GM12872 (cell line): ENCODE results near the gene RNF17.

Experiments
- CTCF ChIP-seq: IDR thresholded peaks from 3 replicates; pipeline ENCODE4 v1.5.1; 2011; ENCODE audit warnings: low read depth, mild to moderate bottlenecking, low read length, moderate library complexity; ENCODE audit not compliant: insufficient read depth

RNF17 gene

DNA sequence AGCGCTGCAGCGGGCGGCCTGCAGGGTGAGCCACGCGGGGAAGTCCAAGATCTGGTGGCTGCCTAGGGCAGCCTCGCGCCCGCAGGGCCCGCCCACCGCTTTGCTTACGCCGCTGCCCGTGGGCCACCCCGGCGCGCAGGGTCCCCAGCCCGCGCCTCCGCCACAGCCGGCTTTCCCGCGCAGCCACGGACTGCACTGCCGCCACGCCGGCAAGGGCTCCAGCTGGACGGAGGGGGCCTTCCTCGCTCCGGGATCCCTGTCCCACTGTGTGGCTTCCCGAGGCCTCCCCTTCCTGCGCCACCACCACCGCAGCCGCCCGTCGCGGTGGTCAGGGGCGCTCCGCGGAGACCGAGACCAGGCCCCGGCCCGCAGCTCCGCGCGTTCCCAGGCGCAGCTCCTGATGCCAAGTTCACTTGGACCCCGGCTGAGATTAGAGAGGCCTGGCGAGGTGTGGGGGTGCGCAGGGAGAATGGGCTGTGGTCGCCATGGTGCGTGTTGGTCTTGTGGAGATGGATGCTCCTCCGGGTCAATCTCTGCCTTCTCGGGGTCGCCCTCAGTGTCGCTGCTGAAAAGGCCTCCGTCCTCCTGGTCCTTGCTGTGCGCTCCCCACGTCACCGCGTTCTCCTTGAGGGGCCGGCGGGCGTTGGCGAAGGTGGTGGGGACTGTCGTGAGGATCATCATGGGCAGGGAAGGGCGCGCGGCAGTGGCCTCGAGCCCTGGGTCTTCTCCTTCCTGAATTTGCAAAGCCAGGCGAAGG is 17.9 kb upstream of the RNF17 start:
- no peak for TF ChIP-seq CTCF

DNA sequence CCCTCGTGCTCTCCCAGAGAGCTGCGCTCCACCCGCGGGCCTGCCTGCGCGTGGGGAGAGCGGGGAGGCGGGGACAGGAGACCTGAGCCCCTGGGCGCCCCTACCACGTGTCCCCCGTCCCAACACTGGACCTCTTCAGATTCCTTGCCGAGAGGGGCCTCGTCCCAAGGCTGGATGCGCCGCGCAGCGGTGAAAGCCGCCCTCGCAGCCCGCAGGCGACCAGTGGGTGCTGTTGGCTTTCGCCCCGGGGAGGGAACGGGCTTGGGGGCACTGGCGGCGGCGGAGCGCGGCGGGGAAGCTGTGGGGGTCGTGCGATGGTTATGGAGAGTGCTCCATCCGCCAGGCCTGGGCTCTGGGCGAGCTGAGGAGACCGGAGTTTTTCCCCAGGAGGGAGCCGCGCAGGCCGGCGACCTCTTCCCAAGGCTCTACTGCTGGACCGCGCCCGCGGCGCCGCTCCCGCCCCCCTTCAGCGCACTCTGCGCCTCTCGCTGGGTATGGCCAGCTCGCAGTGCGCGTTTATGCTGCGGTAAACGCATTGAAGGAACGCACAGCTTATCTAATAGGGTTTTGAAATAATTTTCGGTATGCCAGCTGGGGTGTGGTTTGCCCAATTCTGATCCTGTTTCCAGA is 17.2 kb upstream of the RNF17 start:
- no peak for TF ChIP-seq CTCF

DNA sequence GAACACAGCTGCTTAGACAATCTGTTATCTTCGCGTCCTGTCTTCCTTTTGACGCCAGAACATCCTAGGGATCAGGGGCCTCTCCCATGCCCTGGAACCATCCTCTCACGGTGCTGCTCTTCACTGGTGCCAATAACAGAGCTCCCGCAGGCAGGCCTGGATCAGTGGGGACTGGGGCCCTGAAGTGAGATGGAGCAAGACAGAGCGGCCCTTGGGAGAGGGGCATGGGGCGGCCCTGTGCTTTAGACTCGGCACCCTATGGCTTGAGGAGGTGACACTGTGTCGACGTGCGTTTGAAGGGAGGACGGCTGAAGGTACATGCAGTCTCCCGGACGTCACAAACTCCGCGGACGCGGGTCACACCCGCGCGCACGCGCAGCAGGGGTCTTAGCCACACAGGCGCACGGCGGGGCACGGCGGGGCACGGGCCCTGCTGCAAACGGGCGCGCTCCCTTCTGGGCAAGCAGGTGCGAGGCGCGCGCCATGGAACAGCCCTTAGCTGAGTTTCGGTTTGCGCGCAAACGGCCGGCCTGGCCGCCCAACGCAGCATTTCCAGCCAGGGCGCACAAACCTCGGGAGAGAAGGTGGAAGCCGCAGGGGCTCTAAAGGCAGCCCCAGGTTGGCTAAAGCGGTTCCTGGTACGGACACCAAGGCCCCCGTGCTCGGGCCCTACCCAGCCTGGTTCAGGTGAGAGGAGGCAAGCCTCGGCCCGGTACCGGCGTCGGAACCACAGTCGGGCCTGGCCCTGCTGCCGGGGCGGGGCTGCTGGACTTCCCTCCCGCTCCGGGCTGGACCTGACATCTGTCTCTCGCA is 16.5 kb upstream of the RNF17 start:
- no peak for TF ChIP-seq CTCF

DNA sequence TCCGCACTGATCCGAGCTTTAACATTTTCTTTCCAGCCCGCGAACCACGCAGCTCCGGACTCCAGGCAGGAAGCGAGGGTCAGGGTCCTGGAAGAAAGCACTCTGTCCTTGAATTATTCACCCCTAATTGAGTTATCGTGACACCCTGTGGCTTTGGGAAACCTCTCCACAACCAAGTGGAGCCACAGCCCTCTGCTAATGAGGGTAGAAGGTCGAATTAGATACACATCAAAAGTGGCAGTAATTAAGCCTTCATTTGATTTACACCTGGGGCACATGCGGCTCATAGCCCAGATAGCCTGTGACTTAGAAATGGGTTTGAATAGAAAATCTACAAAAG is 15.9 kb upstream of the RNF17 start:
- no peak for TF ChIP-seq CTCF

GRCh38 chr13:24759197-24759596 is 4.8 kb upstream of the RNF17 start:
- no peak for TF ChIP-seq CTCF

- no peak for TF ChIP-seq CTCF
Measured at GRCh38 chr13:24764276-24764630, 284 bp downstream of the RNF17 start.

- no peak for TF ChIP-seq CTCF
Measured at GRCh38 chr13:24777171-24777570, 13.2 kb downstream of the RNF17 start.
